Activated CD4-positive, alpha-beta T cell treated with anti-CD3 and anti-CD28 coated beads, Interleukin-2, amount 50 U/mL, for 4 hours (primary cell): Measurements from ENCODE around the gene INSIG1.

ENCODE experiments used
- DNase-seq, 2 experiments: peaks; one replicate each; pipeline ENCODE4 v3.0.0-alpha.2; 2020

The INSIG1 gene

GRCh38 chr7:155267023-155267422 lies 30.7 kb upstream of the INSIG1 start:
- no peak for DNase-seq

- DNase-seq: no peak
Observed at GRCh38 chr7:155267436-155267835, 30.2 kb upstream of the INSIG1 start.

GRCh38 chr7:155268211-155268610 lies 29.5 kb upstream of the INSIG1 start:
- no peak for DNase-seq

DNA sequence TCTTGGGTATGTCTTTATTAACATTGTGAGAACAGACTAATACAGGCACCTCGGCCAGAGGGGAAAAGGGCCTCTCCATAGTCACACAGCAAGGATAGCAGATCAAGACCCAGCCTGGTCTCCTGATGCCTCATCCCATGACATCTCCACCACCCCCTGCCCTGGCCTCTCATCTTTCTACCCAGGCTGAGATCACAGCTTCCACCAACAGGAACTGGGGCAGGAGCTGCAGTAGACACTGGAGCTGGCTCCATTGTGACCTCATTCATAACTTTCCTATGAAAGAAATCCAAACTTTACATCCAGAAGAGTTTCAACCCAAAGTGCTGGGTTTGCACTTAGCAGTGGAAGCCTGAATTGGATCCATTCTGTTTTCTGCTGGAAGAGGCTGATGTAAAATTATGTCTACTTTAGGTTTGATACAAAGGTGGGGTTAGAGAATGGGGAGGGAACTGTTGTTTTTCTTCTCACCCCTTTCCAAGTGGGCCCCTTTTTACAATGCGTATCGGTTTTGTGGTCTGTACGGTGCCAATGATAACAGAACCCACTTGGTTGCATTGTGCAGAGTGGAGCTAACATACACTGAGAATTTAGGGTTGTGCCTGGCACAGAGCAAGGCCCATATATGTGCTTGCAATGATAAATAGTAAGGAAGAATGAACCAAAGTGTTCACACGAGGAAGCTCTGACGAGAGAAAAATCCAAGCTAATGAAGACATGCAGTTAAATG lies 28.6 kb upstream of the INSIG1 start:
- no peak for DNase-seq

- DNase-seq: no peak
Observed at GRCh38 chr7:155269766-155270585, 27.7 kb upstream of the INSIG1 start.

GRCh38 chr7:155270861-155271260 lies 26.8 kb upstream of the INSIG1 start:
- DNase-seq: no peak

- no peak for DNase-seq
Observed at GRCh38 chr7:155274633-155275355, 22.9 kb upstream of the INSIG1 start.

DNA sequence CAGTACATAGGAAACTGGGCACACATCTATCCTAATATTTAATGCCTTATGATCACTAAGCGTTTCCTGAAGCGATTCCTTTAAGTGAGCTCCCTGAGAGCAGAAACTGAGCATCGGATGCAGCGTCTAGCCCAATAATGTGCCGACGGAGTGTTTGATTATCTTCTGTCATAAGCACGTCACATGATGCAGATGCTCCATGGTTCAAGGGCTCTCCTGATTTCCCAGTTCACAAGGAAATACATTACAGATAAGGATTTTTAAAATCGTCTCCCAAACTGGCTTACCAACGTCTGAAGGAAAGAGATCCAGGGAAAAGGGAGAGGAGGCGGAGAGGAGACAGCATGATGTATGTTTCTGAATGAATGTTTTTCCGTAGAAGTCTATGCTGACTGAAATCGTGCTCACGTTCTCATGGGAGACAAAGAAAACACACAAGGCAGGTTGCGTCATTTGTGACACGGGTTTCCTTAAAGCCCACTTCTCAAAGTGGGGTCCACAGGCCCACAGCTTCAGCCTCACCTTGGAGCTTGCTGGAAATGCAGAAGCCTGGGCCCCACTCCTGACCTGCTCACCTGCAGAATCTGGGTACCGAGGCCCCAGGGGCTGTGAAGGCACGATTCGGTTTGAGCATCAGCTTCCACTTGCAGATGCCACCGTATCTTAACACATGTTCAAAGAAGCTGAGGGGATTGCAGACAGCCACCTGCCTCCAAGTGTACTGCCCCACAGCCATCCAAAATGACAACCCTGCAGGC lies 21.5 kb upstream of the INSIG1 start:
- no peak for DNase-seq

- no peak for DNase-seq
Observed at GRCh38 chr7:155276800-155277375, 20.8 kb upstream of the INSIG1 start.

DNA sequence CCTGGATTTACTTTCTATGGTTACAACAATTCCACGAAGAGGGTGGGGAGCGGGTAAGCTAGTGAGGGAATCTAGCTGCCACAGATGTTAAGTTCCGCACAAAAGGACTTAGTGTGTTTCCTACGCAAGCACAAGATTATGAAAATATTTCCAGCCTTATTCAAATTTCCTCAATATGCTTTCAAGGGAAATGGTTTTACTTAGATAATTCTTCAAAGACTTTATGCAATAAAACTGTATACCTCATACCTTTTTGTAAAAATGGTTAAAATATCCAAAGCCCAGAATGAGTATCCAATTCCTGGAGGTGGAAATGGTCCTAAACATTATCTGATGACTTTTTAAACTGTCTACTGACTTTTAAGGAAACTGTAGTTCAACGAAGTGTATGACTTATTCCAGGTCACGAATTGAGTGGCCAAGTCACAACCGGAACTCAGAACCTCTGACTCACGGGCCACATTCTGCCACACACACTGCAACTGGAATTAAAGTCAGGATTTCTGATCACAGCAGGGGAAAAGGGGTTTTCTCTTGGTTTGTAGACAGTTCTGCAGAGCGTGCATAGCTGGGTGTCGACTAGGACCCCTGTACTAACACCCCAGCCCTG lies 20.2 kb upstream of the INSIG1 start:
- DNase-seq: no peak

- no peak for DNase-seq
Observed at GRCh38 chr7:155278921-155279320, 18.8 kb upstream of the INSIG1 start.

GRCh38 chr7:155279787-155280445 lies 17.8 kb upstream of the INSIG1 start:
- DNase-seq: no peak

DNA sequence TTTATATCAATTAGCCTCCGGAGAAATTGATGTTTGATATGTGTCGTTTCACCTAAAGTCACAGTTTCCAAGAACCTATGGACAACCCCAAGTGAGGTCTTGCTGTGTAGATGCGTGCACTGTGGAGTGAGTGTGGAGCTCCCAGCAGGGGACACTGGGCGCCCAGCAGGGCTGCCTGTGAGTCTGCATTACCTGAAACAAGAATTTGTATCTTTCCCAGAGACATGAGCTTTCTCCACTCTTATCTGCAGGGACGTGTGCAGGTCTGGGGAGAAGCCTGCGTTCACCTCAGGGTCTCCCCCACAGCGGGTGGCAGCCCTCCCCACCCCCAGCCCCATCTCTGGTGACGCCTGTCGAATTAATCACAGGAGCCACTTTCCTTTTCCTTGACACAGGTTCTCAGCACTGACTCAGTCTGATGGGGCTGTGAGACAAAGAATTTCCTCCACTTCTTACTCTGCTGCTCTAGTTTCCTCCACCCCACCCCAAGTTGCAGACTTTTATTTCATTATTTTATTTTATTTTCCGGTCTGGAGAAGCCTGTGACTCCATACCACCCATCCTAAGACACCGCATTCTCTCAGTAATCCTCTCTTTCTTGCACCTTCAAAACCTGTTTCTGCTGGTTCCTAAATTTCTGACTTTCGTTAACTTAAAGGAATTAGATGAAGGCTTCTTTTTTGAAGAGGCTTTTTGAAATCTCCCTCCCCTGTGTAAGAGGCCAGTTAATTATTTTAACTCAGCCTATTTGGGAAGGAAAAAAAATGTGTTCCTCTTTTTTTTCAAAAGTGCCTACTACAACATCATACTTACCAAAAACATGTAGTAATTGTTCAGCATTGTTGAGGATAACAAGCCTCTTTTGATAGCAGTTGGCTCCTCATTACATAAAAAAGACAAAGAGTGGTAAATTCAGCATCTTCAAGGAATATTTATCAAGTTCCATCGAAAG lies 17.0 kb upstream of the INSIG1 start:
- no peak for DNase-seq

DNA sequence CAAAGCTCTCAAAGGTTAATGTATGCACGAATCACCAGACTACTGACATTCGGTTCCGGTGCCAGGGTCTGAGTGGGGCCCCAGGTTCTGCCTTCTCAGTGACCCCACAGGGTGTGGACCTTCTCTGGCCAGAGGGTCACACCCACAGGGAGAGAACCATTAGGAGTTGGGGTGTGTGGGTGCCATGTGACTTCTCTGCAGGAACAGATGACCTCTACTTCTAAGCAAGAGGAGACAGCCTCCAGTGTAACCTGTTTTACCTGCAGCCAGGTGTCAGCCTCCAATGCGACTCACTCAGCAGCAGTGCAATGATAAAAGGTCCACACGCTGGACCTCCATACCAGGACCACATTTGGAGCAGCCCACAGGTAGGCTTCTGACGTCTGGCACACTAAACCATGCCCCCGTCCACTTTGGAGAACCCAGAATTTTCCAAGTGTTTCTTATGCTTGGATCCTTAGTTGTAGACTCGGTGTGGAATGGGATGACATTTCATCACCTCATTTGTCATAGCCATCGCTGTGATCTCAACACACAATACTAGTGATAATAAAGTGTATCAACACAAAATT lies 16.2 kb upstream of the INSIG1 start:
- DNase-seq: no peak

- no peak for DNase-seq
Observed at GRCh38 chr7:155282671-155283070, 15.0 kb upstream of the INSIG1 start.

- DNase-seq: no peak
Observed at GRCh38 chr7:155283565-155284194, 14.0 kb upstream of the INSIG1 start.

- no peak for DNase-seq
Observed at GRCh38 chr7:155284496-155285274, 13.0 kb upstream of the INSIG1 start.

- no peak for DNase-seq
Observed at GRCh38 chr7:155285423-155285822, 12.3 kb upstream of the INSIG1 start.

GRCh38 chr7:155285833-155286232 lies 11.8 kb upstream of the INSIG1 start:
- DNase-seq: no peak
